Osteocyte (in vitro differentiated cells): ENCODE measurements around the gene MIA3. TPM values are rescaled to one million over a fixed set of nuclear protein-coding genes. Genes with fewer than 3 reads are reported as not detected.

Experiments
- DNase-seq: peaks from one replicate; pipeline ENCODE4 v3.0.0; 2021; ENCODE audit warnings: mixed read lengths; ENCODE audit not compliant: unreplicated experiment; ENCODE audit errors: extremely low spot score
- H3K27ac Mint-ChIP-seq: one replicate; pipeline ENCODE4 v1.8.0; 2021; ENCODE audit warnings: mild to moderate bottlenecking, mixed read lengths; ENCODE audit not compliant: unreplicated experiment
- H3K27me3 Mint-ChIP-seq: one replicate; pipeline ENCODE4 v1.8.0; 2021; ENCODE audit warnings: mixed read lengths; ENCODE audit not compliant: unreplicated experiment
- H3K36me3 Mint-ChIP-seq: one replicate; pipeline ENCODE4 v1.8.0; 2021; ENCODE audit warnings: mixed read lengths; ENCODE audit not compliant: unreplicated experiment
- H3K4me1 Mint-ChIP-seq: one replicate; pipeline ENCODE4 v1.8.0; 2021; ENCODE audit warnings: mixed read lengths; ENCODE audit not compliant: unreplicated experiment
- H3K4me3 Mint-ChIP-seq: one replicate; pipeline ENCODE4 v1.8.0; 2021; ENCODE audit warnings: mild to moderate bottlenecking, moderate library complexity, mixed read lengths; ENCODE audit not compliant: unreplicated experiment
- H3K9me3 Mint-ChIP-seq: one replicate; pipeline ENCODE4 v1.8.0; 2021; ENCODE audit warnings: mixed read lengths; ENCODE audit not compliant: unreplicated experiment
- CTCF ChIP-seq: fragments of 200-600 bp; sonication (generic); IDR thresholded peaks from 2 replicates; pipeline ENCODE4 v1.5.0; 2021; ENCODE audit warnings: antibody characterized with exemption, mild to moderate bottlenecking, moderate library complexity
- total RNA-seq: library from RNA; stranded (reverse); gene quantifications from 2 replicates; pipeline ENCODE4 v1.2.1, GENCODE V29; 2021

MIA3 gene
- total RNA-seq, 1 donor from 2014 or later, result 83.6 TPM

- Mint-ChIP-seq H3K4me3 (no peak overlapping the region), H3K36me3 (peaks cover 18% of the 10 kb centered on the region), H3K27ac (no peak overlapping the region), H3K4me1 (peaks cover 5% of the 10 kb centered on the region), H3K9me3 (no peaks in the 10 kb centered on the region), H3K27me3 (no peaks in the 10 kb centered on the region)
- no peak for TF ChIP-seq CTCF
- DNase-seq, result no peak
Measured at GRCh38 chr1:222691016-222691415, 73.1 kb downstream of the MIA3 start.

DNA sequence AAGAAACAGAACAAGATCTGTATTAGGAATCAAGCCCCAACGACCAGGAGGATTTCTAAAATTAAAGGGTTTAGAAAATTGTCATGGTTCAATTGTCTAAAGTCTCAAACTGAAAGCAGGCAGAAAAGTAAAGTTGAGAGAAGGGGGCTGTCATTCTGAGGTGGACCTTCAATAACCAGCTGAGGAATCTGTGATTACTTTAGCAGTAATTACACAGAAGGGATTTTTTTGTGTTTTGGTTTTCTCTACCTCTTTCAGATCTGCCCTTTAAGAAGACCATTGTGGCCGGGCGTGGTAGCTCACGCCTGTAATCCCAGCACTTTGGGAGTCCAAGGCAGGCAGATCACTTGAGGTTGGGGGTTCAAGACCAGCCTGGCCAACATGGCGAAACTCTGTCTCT lies 77.0 kb downstream of the MIA3 start:
- TF ChIP-seq CTCF, result no peak

DNA sequence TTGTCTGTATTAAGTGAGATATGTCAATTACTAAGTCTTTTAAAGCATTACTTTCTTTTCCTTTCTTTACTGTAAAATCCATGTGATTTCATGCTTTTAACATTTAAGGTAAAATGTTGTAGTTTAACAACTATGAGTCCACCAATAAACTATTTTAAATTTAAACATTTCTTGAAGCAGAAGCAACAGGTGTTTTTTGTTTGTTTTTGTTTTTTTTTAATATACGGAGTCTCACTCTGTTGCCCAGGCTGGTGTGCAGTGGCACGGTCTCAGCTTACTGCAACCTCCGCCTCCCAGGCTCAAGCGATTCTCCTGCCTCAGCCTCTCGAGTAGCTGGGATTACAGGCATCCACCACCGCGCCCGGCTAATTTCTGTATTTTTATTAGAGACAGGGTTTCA lies 78.8 kb downstream of the MIA3 start:
- Mint-ChIP-seq H3K36me3 (peaks cover 22% of the 10 kb centered on the region), H3K4me3 (no peak overlapping the region), H3K4me1 (peaks cover 7% of the 10 kb centered on the region), H3K9me3 (no peaks in the 10 kb centered on the region), H3K27ac (no peak overlapping the region), H3K27me3 (no peaks in the 10 kb centered on the region)
- no peak for DNase-seq
- no peak for TF ChIP-seq CTCF

More for the DNA sequence above, 77.0 kb downstream of the MIA3 start:
- no peak overlapping the region for H3K27ac Mint-ChIP-seq
- peaks cover 7% of the 10 kb centered on the region for H3K4me1 Mint-ChIP-seq
- H3K9me3 Mint-ChIP-seq, result no peaks in the 10 kb centered on the region
- H3K4me3 Mint-ChIP-seq, result no peak overlapping the region
- peaks cover 18% of the 10 kb centered on the region for H3K36me3 Mint-ChIP-seq
- no peaks in the 10 kb centered on the region for H3K27me3 Mint-ChIP-seq
- no peak for DNase-seq

GRCh38 chr1:222697203-222697602 lies 79.3 kb downstream of the MIA3 start:
- Mint-ChIP-seq H3K36me3 (peaks cover 23% of the 10 kb centered on the region), H3K27me3 (no peaks in the 10 kb centered on the region), H3K9me3 (no peaks in the 10 kb centered on the region), H3K4me1 (peaks cover 2% of the 10 kb centered on the region), H3K27ac (no peak overlapping the region), H3K4me3 (no peak overlapping the region)
- no peak for DNase-seq
- no peak for TF ChIP-seq CTCF

DNA sequence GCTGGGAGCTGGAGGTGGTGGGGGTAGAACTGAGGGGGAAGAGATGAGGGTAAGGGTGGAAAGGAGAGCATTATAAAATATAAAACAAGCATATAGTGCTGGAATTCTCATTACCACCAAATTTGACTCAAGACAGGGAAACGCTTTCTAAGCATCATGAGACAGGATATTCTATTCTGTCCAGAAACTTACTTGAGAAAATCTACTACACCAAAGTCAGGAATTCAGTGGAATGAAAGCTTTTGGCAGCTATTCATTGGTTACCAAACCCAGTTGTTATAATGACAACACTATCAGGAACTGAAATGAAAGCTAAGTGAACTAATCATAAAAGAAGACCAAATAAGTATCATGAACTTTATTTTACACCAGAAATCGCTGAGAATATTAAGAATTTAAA lies 79.9 kb downstream of the MIA3 start:
- Mint-ChIP-seq H3K27ac (no peak overlapping the region), H3K4me1 (peaks cover 2% of the 10 kb centered on the region), H3K4me3 (no peak overlapping the region), H3K36me3 (peaks cover 23% of the 10 kb centered on the region), H3K27me3 (no peaks in the 10 kb centered on the region), H3K9me3 (no peaks in the 10 kb centered on the region)
- no peak for DNase-seq
- TF ChIP-seq CTCF, result no peak
